K562 (cell line): ENCODE results near the gene PCDH8.

ENCODE experiments used
- CAMTA2 ChIP-seq: fragments of 250-450 bp; sonication (Bioruptor Pico); conservative IDR thresholded peaks from 2 replicates; pipeline ENCODE4 v1.5.1; 2022
- JUNB ChIP-seq: fragments of 450-650 bp; formaldehyde crosslinking; conservative IDR thresholded peaks from 2 replicates; pipeline ENCODE4 v1.4.0; 2020; ENCODE audit warnings: mild to moderate bottlenecking
- NFYB ChIP-seq: IDR thresholded peaks from 2 replicates; pipeline ENCODE4 v1.6.1; 2011; ENCODE audit warnings: mild to moderate bottlenecking, moderate library complexity; ENCODE audit not compliant: insufficient read length; ENCODE audit errors: extremely low read depth
- SIRT6 ChIP-seq: IDR thresholded peaks from one replicate; pipeline ENCODE4 v1.6.1; 2012; ENCODE audit warnings: low read depth, mild to moderate bottlenecking, control low read depth, inconsistent platforms, low read length, moderate library complexity
- TF ChIP-seq, protein P1 (sequence below), 3 experiments: IDR thresholded peaks in 2 of 3; conservative IDR thresholded peaks in 1 of 3; 2 replicates each; pipeline ENCODE4 v1.5.1; 2011 to 2012; ENCODE audit warnings: low read length in 3 of 3, mild to moderate bottlenecking in 3 of 3, control low read depth in 2 of 3, improper control_type of control experiment in 1 of 3, inconsistent platforms in 1 of 3, low read depth in 1 of 3, mixed read lengths in 1 of 3, moderate library complexity in 1 of 3; ENCODE audit not compliant: insufficient read depth in 2 of 3
- TF ChIP-seq, protein P2 (sequence below): IDR thresholded peaks from 2 replicates; pipeline ENCODE4 v1.6.1; 2016; ENCODE audit warnings: missing genetic modification characterization, missing compliant biosample characterization

DNA sequence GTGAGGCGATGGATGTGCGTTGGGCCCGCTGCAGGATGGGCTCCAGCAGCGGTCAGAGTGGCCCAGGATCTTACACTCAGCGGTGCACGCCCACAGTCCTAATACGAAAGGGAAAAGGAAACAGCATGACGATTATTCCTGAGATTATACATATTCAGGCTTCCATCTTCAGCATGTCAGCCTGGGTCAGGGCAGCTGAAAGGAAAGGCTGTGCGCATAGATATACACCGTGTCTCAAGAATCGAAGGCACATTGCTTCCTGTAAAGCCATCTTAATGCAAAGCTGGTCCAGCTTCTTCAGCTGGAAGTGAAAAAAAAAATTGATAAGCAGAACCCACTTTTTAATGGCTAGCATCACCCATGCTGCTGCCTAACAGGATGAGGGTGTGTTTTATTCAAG is 3.6 kb downstream of the PCDH8 start:
- TF ChIP-seq, protein P1, sequence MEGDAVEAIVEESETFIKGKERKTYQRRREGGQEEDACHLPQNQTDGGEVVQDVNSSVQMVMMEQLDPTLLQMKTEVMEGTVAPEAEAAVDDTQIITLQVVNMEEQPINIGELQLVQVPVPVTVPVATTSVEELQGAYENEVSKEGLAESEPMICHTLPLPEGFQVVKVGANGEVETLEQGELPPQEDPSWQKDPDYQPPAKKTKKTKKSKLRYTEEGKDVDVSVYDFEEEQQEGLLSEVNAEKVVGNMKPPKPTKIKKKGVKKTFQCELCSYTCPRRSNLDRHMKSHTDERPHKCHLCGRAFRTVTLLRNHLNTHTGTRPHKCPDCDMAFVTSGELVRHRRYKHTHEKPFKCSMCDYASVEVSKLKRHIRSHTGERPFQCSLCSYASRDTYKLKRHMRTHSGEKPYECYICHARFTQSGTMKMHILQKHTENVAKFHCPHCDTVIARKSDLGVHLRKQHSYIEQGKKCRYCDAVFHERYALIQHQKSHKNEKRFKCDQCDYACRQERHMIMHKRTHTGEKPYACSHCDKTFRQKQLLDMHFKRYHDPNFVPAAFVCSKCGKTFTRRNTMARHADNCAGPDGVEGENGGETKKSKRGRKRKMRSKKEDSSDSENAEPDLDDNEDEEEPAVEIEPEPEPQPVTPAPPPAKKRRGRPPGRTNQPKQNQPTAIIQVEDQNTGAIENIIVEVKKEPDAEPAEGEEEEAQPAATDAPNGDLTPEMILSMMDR (IDR thresholded peaks at IDR 0.05 in 2 of 3, conservative IDR thresholded peaks at IDR 0.05 in 1 of 3; ENCODE audit: insufficient read depth in 2 of 3, low read depth in 1 of 3, low read length in 3 of 3) = no peak
- TF ChIP-seq SIRT6 (no peak), CAMTA2 (no peak), NFYB (no peak), JUNB (CRISPR knock-in tag) (no peak)
- TF ChIP-seq, protein P2, sequence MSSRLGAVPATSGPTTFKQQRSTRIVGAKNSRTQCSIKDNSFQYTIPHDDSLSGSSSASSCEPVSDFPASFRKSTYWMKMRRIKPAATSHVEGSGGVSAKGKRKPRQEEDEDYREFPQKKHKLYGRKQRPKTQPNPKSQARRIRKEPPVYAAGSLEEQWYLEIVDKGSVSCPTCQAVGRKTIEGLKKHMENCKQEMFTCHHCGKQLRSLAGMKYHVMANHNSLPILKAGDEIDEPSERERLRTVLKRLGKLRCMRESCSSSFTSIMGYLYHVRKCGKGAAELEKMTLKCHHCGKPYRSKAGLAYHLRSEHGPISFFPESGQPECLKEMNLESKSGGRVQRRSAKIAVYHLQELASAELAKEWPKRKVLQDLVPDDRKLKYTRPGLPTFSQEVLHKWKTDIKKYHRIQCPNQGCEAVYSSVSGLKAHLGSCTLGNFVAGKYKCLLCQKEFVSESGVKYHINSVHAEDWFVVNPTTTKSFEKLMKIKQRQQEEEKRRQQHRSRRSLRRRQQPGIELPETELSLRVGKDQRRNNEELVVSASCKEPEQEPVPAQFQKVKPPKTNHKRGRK (tag) = no peak
